Measurements from ENCODE around the gene CPNE5. TPM values are rescaled to one million over a fixed set of nuclear protein-coding genes. Genes with fewer than 3 reads are reported as not detected.

The CPNE5 gene
- total RNA-seq, 4 donors from 2014 or later, result 0.19 to 1.3 (median 0.59) TPM

DNA sequence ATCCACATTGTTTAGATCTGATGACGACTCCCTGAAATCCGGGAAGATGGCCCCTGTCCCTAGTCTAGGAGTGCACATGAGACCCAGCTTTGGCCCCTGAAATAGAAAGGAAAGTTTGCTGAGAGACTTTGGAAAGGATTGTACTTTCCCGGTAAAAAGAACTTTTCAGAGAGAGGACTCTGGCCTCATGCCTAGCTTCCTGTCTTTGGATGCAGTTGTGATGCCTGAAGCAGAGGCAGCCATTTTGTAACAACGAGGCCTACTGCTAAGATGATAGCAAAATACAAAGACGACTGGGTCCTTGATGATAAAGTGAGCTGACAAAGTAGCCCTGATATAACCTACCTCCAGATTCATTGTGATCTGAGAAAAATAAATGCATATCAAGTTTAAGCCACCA, 6.9 kb downstream of the CPNE5 start:
- TF ChIP-seq, protein P1, sequence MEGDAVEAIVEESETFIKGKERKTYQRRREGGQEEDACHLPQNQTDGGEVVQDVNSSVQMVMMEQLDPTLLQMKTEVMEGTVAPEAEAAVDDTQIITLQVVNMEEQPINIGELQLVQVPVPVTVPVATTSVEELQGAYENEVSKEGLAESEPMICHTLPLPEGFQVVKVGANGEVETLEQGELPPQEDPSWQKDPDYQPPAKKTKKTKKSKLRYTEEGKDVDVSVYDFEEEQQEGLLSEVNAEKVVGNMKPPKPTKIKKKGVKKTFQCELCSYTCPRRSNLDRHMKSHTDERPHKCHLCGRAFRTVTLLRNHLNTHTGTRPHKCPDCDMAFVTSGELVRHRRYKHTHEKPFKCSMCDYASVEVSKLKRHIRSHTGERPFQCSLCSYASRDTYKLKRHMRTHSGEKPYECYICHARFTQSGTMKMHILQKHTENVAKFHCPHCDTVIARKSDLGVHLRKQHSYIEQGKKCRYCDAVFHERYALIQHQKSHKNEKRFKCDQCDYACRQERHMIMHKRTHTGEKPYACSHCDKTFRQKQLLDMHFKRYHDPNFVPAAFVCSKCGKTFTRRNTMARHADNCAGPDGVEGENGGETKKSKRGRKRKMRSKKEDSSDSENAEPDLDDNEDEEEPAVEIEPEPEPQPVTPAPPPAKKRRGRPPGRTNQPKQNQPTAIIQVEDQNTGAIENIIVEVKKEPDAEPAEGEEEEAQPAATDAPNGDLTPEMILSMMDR (IDR thresholded peaks at IDR 0.05; ENCODE audit: low read depth), result no peak

DNA sequence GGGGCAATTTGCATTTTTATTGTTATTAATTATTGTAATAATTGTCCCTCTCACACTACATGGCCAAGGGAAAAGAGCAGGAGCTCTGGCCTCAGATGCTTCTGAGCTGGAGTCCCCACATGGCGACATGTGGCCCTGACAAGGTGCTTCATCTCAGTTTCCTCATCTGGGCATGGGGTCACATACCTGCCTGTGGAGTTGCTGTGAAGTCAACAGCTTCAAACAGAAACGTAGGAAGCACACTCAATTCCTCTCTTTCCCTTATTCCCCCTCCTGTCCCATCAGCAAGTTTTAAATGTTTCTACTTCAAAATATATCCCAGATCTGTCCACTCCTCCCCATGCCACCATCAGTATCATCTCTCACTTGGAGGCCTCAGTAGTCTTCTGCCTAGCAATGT, 8.7 kb downstream of the CPNE5 start:
- TF ChIP-seq, protein P1 (IDR thresholded peaks at IDR 0.05; ENCODE audit: low read depth), result no peak

DNA sequence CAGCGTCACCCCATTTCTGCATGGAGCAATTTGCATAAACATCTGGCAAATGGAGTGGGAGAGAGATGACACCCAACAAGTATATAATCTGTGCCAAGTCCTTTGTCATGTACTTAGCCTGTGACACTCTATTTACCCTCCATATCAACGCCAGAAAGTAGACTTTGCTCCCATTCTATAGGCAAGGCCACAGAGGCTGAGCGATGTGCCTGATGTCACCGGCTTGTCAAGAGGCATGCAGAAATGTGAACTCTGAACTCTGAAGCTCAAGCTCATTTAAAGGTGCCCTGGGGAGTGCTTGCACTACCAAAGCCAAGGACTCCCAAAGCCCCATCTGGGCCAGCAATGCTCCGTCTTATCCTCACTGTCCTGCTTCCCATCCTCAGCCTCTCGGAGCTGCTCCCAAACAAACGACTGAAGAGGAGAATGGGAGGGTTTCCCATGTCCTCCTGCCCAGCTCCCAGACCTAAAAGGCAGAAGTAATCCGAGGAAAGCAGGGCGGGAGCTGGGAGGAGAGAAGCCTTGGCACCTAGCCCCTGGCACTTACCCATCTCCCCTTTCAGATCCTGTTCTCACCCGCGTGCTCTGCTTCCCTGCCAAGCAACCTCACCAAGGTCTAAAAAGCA, 9.2 kb downstream of the CPNE5 start:
- TF ChIP-seq, protein P1 (IDR thresholded peaks at IDR 0.05; ENCODE audit: low read depth), result no peak

DNA sequence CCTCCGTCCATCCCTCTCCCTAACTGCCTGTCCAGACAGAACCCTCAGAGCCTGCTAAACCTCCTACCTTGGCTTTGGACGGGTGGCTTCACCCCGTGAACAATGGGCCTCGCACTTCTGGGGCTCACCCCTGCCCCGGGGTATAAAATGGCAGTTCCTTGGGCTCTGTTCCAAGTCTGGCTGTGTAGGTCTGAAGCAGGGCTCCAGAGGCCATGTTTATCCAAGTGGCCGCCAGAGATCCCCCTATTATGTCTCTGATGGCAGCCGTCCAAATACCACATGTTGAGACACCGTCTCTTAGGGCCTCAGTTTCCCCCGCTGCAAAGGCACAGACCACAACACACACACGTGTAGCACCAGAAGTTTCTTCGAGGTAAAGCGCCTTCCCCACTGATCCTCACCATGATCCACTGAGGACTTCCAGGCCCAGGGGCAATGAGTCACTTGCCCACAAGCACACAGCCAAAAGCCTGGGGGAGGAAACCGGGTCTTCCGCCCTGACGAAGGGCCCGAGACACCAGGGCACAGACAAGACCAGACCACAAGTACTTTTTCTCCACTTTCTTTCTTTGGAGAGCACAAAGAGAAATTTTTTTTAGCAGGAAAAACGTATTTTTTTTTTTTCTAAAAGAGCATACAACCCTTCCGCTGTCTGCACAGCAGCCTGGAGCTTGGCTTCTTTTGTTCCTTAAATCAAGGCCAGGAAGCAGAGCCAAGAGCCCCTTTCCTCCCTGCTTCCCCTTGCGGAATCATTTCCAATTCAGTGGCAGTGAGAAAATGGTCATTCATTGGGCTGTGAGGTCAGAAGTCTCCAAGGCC, 11.8 kb downstream of the CPNE5 start:
- TF ChIP-seq, protein P1 (IDR thresholded peaks at IDR 0.05; ENCODE audit: low read depth), result no peak

DNA sequence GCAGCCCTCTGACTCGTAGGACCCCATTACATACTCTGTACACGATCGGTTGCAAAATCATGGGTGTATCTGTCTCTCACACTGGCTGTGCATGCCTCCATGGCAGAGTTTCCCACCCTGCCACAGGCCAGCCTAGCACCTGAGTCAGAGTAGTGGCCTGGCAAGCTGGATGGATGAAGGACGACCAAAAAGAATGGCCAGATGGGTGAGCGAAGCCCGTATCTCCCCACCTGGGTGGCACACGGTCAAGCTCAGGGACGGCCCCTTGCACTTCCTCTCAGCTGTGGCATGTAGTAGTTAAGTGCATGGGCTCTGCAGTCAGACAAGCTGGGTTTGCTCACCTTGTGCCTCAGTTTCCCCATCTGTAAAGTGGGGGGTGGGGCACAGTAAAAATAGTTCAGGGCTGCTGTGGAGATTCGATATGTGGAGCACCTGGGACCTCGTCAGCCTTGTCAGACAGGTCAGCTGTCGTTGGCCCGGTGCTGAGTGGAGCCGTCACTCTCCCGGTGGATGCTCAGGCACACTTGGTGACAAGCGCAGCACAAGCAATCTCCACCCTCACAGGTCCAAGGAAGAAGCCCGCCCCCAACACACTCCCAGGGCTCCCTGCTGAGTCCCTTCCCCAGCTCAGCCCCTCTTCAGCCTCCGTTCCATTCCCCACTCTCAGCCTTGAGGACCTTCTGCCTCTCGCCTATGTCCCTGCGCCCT, 12.6 kb downstream of the CPNE5 start:
- TF ChIP-seq, protein P1 (IDR thresholded peaks at IDR 0.05; ENCODE audit: low read depth), result no peak

DNA sequence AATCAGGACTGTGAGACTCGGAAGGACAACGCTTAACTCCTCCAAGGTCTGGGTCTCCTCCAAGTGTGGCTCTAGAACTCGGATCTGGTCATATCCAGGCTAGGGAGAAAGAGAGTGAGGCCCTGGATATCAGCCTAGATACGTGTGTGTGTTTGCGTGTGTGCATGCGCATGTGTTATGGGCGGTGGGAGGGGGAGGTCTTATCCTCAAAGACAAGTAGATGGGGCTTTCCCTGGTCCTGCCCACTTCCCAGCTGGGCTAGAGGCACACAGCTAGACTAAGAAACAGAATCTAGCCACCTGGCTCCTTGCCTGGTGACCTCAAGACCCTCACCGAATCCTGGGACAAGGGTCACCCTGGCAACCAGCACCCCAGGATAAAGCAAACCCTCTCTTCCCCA, 13.2 kb downstream of the CPNE5 start:
- TF ChIP-seq, protein P1 (IDR thresholded peaks at IDR 0.05; ENCODE audit: low read depth), result no peak

DNA sequence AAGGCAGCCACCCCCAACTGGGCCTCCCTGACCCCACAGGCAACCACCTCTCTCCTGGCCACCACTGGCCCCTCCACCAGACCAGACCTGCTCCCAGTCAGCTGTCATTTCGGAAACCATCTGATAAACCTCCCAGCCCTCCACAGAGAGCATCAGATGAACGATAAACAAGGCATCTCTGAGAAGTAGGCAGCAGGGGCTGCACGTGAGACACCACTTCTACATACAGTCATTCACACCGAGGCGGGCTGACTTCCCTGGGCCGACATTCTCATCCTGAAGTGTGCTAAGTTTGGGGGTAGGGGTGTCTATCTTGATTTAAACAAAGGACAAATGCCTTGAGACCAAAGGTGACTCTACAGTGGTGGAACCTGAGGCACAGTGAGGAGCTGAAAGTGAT, 13.8 kb downstream of the CPNE5 start:
- TF ChIP-seq, protein P1 (IDR thresholded peaks at IDR 0.05; ENCODE audit: low read depth), result no peak

Measured in subcutaneous adipose tissue (tissue), 4 donors.